Liver (tissue), 9 donors: ENCODE results near the gene AHI1. TPM values are rescaled to one million over a fixed set of nuclear protein-coding genes. Genes with fewer than 3 reads are reported as not detected.

ENCODE experiments used
- DNase-seq: peaks from one replicate; pipeline ENCODE4 v3.0.0-alpha.2; 2017; ENCODE audit warnings: low spot score
- H3K27ac ChIP-seq, 2 donors: one replicate each; pipeline ENCODE4 v1.7.0; 2013; ENCODE audit warnings: inconsistent platforms in 2 of 2, low read length in 2 of 2, control low read depth in 1 of 2, low read depth in 1 of 2, mild to moderate bottlenecking in 1 of 2
- H3K27me3 ChIP-seq, 4 donors: one replicate each; pipeline versions ENCODE4 v1.6.1 to v1.7.0; 2013; ENCODE audit warnings: low read length in 3 of 4, inconsistent platforms in 1 of 4, mild to moderate bottlenecking in 1 of 4, moderate library complexity in 1 of 4; ENCODE audit not compliant: control insufficient read depth in 4 of 4, insufficient read depth in 4 of 4
- H3K36me3 ChIP-seq, 4 donors: one replicate each; pipeline versions ENCODE4 v1.6.1 to v1.7.0; 2013; ENCODE audit warnings: low read length in 3 of 4, mild to moderate bottlenecking in 3 of 4, low read depth in 1 of 4, moderate library complexity in 1 of 4; ENCODE audit not compliant: control insufficient read depth in 4 of 4, insufficient read depth in 3 of 4
- H3K4me1 ChIP-seq, 4 donors: one replicate each; pipeline versions ENCODE4 v1.6.1 to v1.7.0; 2013; ENCODE audit warnings: low read length in 3 of 4, mild to moderate bottlenecking in 3 of 4, moderate library complexity in 1 of 4; ENCODE audit not compliant: control insufficient read depth in 4 of 4, insufficient read depth in 4 of 4
- H3K4me3 ChIP-seq, 3 donors: one replicate each; pipeline versions ENCODE4 v1.6.1 to v1.7.0; 2013; ENCODE audit warnings: low read length in 3 of 3, control low read depth in 1 of 3, low read depth in 1 of 3, mild to moderate bottlenecking in 1 of 3
- H3K9ac ChIP-seq, 2 donors: one replicate each; pipeline ENCODE4 v1.7.0; 2013; ENCODE audit warnings: low read length in 2 of 2, mild to moderate bottlenecking in 2 of 2, moderate library complexity in 2 of 2, control low read depth in 1 of 2, low read depth in 1 of 2
- H3K9me3 ChIP-seq, 4 donors: one replicate each; pipeline versions ENCODE4 v1.6.1 to v1.7.0; 2013; ENCODE audit warnings: low read length in 3 of 4; ENCODE audit not compliant: control insufficient read depth in 4 of 4
- ATF3 ChIP-seq: IDR thresholded peaks from 2 replicates; pipeline ENCODE4 v1.6.1; 2016; ENCODE audit warnings: antibody characterized with exemption
- CTCF ChIP-seq: fragments of 150-350 bp; IDR thresholded peaks from 2 replicates; pipeline ENCODE4 v1.5.1; 2017; ENCODE audit warnings: improper control_type of control experiment, low read depth, low read length; ENCODE audit not compliant: missing input control
- EGR1 ChIP-seq, 2 donors: IDR thresholded peaks; 2 replicates each; pipeline ENCODE4 v1.6.1; 2016 to 2018; ENCODE audit warnings: antibody characterized with exemption in 2 of 2, low read depth in 2 of 2
- FOXA1 ChIP-seq: IDR thresholded peaks from 2 replicates; pipeline ENCODE4 v1.6.1; 2016; ENCODE audit warnings: antibody characterized with exemption
- FOXA2 ChIP-seq: IDR thresholded peaks from 2 replicates; pipeline ENCODE4 v1.6.1; 2016; ENCODE audit warnings: antibody characterized with exemption
- GABPA ChIP-seq, 2 donors: IDR thresholded peaks in 1 of 2; conservative IDR thresholded peaks in 1 of 2; 2 replicates each; pipeline ENCODE4 v1.6.1; 2016; ENCODE audit warnings: antibody characterized with exemption in 2 of 2, mild to moderate bottlenecking in 1 of 2, moderate library complexity in 1 of 2
- HNF4G ChIP-seq: IDR thresholded peaks from 2 replicates; pipeline ENCODE4 v1.6.1; 2016; ENCODE audit warnings: antibody characterized with exemption
- JUND ChIP-seq, 2 donors: IDR thresholded peaks; 2 replicates each; pipeline ENCODE4 v1.6.1; 2016; ENCODE audit warnings: antibody characterized with exemption in 2 of 2
- NR2F2 ChIP-seq: IDR thresholded peaks from 2 replicates; pipeline ENCODE4 v1.6.1; 2016; ENCODE audit warnings: antibody characterized with exemption
- RAD21 ChIP-seq, 2 donors: IDR thresholded peaks; 2 replicates each; pipeline ENCODE4 v1.6.1; 2016; ENCODE audit warnings: antibody characterized with exemption in 2 of 2, mild to moderate bottlenecking in 2 of 2
- RXRA ChIP-seq, 2 donors: IDR thresholded peaks; 2 replicates each; pipeline ENCODE4 v1.6.1; 2017 to 2018; ENCODE audit warnings: antibody characterized with exemption in 2 of 2, mild to moderate bottlenecking in 1 of 2
- SP1 ChIP-seq: IDR thresholded peaks from 2 replicates; pipeline ENCODE4 v1.6.1; 2018; ENCODE audit warnings: antibody characterized with exemption, mild to moderate bottlenecking
- TAF1 ChIP-seq: conservative IDR thresholded peaks from 2 replicates; pipeline ENCODE4 v1.6.1; 2016; ENCODE audit warnings: antibody characterized with exemption, mild to moderate bottlenecking
- YY1 ChIP-seq: IDR thresholded peaks from 2 replicates; pipeline ENCODE4 v1.6.1; 2016; ENCODE audit warnings: antibody characterized with exemption, mild to moderate bottlenecking
- WGBS: extraction: QIAGEN DNeasy Blood & Tissue Kit; methylation state at CpG from one replicate; pipeline ENCODE4 v1.1.7; 2013; 5-methylcytosine and 5-hydroxymethylcytosine counted together
- polyA plus RNA-seq, 2 donors: library from polyadenylated mRNA; stranded (reverse) in 1 of 2; unstranded in 1 of 2; fragments of 200-250 nt in 1 of 2; fragments of >200 nt in 1 of 2; fragmentation: Nextera tagmentation in 1 of 2; extraction: Ambion mirVana in 1 of 2; gene quantifications; one replicate each; pipeline versions ENCODE4 v1.2.1 to v1.2.3, GENCODE V29; 2013 to 2015
- total RNA-seq, 2 donors: library from RNA; depleted of rRNA; stranded (reverse); fragments of >200 nt; gene quantifications; one replicate each; pipeline ENCODE4 v1.2.3, GENCODE V29; 2014
- TF ChIP-seq, protein P1 (sequence below): IDR thresholded peaks from 2 replicates; pipeline ENCODE4 v1.6.1; 2016; ENCODE audit warnings: antibody characterized with exemption, mild to moderate bottlenecking
- TF ChIP-seq, protein P2 (sequence below): IDR thresholded peaks from 2 replicates; pipeline ENCODE4 v1.6.1; 2016; ENCODE audit warnings: antibody characterized with exemption
- donor health status: healthy.
- donor health status: healthy.
- donor health status: healthy.
- donor health status: healthy.
- donor health status: healthy.

The AHI1 gene
- total and polyA plus RNA-seq, 4 donors = 2.0 to 14.4 (median 9.0) TPM

DNA sequence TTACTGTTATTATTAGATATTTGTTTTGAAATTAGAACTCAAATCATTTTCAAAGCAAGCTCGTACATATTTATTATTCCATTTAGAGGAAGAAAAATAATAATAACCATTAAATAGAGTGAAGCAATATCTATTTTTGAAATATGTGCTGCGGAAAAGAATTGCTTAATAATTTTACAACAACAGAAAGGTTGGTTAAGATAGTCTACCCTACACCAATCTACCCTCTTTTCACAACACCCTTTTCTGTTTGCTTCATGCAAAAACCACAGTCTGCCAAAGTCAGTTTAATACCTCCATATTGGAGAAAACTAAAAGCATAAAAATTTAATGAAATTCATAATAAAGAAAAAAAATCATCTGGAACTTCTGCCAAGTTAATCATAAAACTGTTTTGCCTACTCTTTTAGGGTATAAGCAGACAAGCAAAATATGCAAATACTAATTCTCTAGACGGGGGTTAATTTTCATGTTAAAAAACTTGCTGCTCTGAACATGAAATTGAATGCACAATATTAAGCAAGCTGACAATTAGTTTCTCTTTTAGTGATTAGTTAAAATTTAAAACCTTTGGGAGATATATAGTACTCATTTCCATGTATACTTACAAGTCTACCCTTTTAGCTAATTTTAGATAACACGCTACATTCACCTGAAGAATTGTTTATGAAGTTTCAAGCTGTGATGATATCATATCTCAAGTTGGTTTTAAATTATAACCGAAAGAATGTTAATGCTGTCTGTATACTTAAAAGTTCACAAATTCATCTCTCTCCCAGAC is 100.2 kb downstream of the AHI1 start:
- Histone ChIP-seq H3K36me3 (peaks cover 0 to 2% (median 0%) of the 10 kb centered on the region in 4 donors), H3K9me3 (no peaks in the 10 kb centered on the region), H3K4me3 (no peak overlapping the region), H3K9ac (no peak overlapping the region), H3K4me1 (no peaks in the 10 kb centered on the region), H3K27ac (no peak overlapping the region), H3K27me3 (no peaks in the 10 kb centered on the region)
- TF ChIP-seq FOXA1 = no peak
- no peak for TF ChIP-seq EGR1 (IDR thresholded peaks at IDR 0.05; ENCODE audit: low read depth in 2 of 2)
- TF ChIP-seq, protein P1, sequence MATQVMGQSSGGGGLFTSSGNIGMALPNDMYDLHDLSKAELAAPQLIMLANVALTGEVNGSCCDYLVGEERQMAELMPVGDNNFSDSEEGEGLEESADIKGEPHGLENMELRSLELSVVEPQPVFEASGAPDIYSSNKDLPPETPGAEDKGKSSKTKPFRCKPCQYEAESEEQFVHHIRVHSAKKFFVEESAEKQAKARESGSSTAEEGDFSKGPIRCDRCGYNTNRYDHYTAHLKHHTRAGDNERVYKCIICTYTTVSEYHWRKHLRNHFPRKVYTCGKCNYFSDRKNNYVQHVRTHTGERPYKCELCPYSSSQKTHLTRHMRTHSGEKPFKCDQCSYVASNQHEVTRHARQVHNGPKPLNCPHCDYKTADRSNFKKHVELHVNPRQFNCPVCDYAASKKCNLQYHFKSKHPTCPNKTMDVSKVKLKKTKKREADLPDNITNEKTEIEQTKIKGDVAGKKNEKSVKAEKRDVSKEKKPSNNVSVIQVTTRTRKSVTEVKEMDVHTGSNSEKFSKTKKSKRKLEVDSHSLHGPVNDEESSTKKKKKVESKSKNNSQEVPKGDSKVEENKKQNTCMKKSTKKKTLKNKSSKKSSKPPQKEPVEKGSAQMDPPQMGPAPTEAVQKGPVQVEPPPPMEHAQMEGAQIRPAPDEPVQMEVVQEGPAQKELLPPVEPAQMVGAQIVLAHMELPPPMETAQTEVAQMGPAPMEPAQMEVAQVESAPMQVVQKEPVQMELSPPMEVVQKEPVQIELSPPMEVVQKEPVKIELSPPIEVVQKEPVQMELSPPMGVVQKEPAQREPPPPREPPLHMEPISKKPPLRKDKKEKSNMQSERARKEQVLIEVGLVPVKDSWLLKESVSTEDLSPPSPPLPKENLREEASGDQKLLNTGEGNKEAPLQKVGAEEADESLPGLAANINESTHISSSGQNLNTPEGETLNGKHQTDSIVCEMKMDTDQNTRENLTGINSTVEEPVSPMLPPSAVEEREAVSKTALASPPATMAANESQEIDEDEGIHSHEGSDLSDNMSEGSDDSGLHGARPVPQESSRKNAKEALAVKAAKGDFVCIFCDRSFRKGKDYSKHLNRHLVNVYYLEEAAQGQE = no peak
- no peak for TF ChIP-seq RXRA (IDR thresholded peaks at IDR 0.05)
- TF ChIP-seq JUND (IDR thresholded peaks at IDR 0.05) = no peak
- TF ChIP-seq, protein P2, sequence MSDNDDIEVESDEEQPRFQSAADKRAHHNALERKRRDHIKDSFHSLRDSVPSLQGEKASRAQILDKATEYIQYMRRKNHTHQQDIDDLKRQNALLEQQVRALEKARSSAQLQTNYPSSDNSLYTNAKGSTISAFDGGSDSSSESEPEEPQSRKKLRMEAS = no peak
- no peak for TF ChIP-seq ATF3
- TF ChIP-seq SP1 = no peak
- TF ChIP-seq RAD21 (IDR thresholded peaks at IDR 0.05) = no peak
- TF ChIP-seq CTCF = no peak
- no peak for TF ChIP-seq HNF4G
- no peak for TF ChIP-seq TAF1
- no peak for TF ChIP-seq NR2F2
- no peak for TF ChIP-seq FOXA2
- WGBS = 93% methylated on average over 5 of the region's 5 CpGs
- no peak for DNase-seq

GRCh38 chr6:135395136-135395535 is 102.4 kb downstream of the AHI1 start:
- no peak for TF ChIP-seq TAF1
- no peak for TF ChIP-seq NR2F2
- no peak for TF ChIP-seq RAD21 (IDR thresholded peaks at IDR 0.05)
- no peak for TF ChIP-seq RXRA (IDR thresholded peaks at IDR 0.05)
- no peak for TF ChIP-seq HNF4G
- TF ChIP-seq EGR1 (IDR thresholded peaks at IDR 0.05; ENCODE audit: low read depth in 2 of 2) = no peak
- TF ChIP-seq, protein P1 = no peak
- TF ChIP-seq JUND (IDR thresholded peaks at IDR 0.05) = no peak
- no peak for TF ChIP-seq YY1
- no peak for TF ChIP-seq GABPA (IDR thresholded peaks at IDR 0.05 in 1 of 2, conservative IDR thresholded peaks at IDR 0.05 in 1 of 2)
- Histone ChIP-seq H3K4me3 (no peak overlapping the region), H3K9me3 (no peaks in the 10 kb centered on the region), H3K27ac (no peak overlapping the region), H3K9ac (no peak overlapping the region), H3K27me3 (no peaks in the 10 kb centered on the region), H3K36me3 (peaks cover 0 to 2% (median 0%) of the 10 kb centered on the region in 4 donors), H3K4me1 (no peaks in the 10 kb centered on the region)
- no peak for DNase-seq
